HL-60 (cell line): ENCODE results near the gene RNF225.

ENCODE experiments used
- DNase-seq, 2 experiments: peaks; one replicate each; pipeline ENCODE4 v3.0.0-alpha.2; 2010 to 2020; ENCODE audit warnings: low read depth in 1 of 2, low spot score in 1 of 2
- H3K27ac ChIP-seq: fragments of 250-450 bp; sonication (Bioruptor Pico); replicated peaks from 2 replicates; pipeline ENCODE4 v1.5.1; 2020; ENCODE audit warnings: mild to moderate bottlenecking, moderate library complexity
- H3K27me3 ChIP-seq: fragments of 250-450 bp; sonication (Bioruptor Pico); 2 replicates; pipeline ENCODE4 v1.5.1; 2021; ENCODE audit warnings: mild to moderate bottlenecking, moderate library complexity; ENCODE audit not compliant: insufficient read depth, poor library complexity, severe bottlenecking
- H3K4me3 ChIP-seq: replicated peaks from 2 replicates; pipeline ENCODE4 v1.5.1; 2011; ENCODE audit warnings: mild to moderate bottlenecking, control low read depth, low read length; ENCODE audit not compliant: insufficient read depth
- GABPA ChIP-seq: IDR thresholded peaks from 2 replicates; pipeline ENCODE4 v1.6.1; 2012; ENCODE audit warnings: low read depth
- POLR2AphosphoS5 ChIP-seq: IDR thresholded peaks from 2 replicates; pipeline ENCODE4 v1.6.1; 2012; ENCODE audit warnings: low read depth
- SPI1 ChIP-seq: IDR thresholded peaks from 2 replicates; pipeline ENCODE4 v1.6.1; 2012; ENCODE audit warnings: low read depth, mild to moderate bottlenecking, borderline replicate concordance
- TF ChIP-seq, protein P1 (sequence below): IDR thresholded peaks from one replicate; pipeline ENCODE4 v1.5.1; 2011; ENCODE audit warnings: low read length, control low read depth, inconsistent platforms; ENCODE audit not compliant: insufficient read depth
- TF ChIP-seq, protein P2 (sequence below): IDR thresholded peaks from 2 replicates; pipeline ENCODE4 v1.6.1; 2012; ENCODE audit warnings: low read depth; ENCODE audit not compliant: insufficient replicate concordance

Gene RNF225

DNA sequence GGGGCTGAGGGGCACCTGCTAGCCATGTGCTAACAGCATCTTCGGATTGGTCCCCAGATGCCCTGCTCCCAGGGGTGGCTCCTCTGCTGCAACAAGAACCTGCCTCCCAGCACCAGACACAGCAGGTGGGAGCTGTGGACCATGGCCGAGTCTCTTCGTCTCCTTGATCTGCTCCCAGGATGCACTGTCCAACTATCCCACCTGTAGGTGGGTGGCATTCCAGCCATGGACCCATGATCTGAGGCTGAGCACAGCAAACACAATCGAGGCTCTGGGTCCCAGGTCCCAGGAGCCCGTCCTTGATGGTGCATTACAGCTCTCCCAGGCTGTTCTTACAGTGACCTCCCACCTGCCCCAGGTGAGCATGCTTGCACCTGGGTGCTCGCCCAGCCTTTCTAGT is 16.2 kb upstream of the RNF225 start:
- DNase-seq = no peak
- TF ChIP-seq GABPA (no peak), POLR2AphosphoS5 (no peak), SPI1 (no peak)
- TF ChIP-seq, protein P1, sequence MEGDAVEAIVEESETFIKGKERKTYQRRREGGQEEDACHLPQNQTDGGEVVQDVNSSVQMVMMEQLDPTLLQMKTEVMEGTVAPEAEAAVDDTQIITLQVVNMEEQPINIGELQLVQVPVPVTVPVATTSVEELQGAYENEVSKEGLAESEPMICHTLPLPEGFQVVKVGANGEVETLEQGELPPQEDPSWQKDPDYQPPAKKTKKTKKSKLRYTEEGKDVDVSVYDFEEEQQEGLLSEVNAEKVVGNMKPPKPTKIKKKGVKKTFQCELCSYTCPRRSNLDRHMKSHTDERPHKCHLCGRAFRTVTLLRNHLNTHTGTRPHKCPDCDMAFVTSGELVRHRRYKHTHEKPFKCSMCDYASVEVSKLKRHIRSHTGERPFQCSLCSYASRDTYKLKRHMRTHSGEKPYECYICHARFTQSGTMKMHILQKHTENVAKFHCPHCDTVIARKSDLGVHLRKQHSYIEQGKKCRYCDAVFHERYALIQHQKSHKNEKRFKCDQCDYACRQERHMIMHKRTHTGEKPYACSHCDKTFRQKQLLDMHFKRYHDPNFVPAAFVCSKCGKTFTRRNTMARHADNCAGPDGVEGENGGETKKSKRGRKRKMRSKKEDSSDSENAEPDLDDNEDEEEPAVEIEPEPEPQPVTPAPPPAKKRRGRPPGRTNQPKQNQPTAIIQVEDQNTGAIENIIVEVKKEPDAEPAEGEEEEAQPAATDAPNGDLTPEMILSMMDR = no peak
- Histone ChIP-seq H3K27me3 (no peaks in the 10 kb centered on the region), H3K27ac (no peak overlapping the region), H3K4me3 (no peak overlapping the region)

DNA sequence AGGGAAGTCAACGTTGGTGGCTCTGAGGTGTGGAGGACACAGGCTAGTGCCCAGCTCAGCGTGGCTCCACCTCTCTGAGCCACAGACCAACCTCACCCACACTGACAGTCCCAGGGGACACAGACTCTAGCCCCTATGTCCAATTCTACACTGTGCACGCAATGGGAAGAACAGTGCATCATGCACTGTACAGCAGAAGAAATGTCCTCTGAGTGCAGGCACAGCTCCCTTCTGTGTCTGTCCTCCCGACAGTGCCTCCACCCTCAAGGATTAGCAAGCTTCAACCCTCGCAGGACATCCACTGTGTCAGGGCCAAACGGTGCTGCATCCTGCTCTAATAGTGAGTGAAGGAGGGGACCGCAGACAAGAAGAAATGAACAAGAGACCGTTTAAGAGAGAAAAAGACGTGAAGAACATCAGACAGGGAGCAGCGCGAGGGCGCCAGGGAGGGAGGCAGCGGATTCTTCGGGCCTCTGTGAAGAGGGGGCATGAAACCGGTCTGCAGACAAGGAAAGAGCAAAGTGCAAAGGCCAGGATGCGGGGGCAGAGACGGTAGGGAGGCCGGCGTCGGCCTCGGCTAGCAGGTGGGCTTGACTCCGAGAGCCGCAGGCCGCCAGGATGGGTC is 15.3 kb upstream of the RNF225 start:
- no peaks in the 10 kb centered on the region for H3K27me3 ChIP-seq
- no peak for DNase-seq
- H3K27ac ChIP-seq = peak overlapping the region; percentile 88
- H3K4me3 ChIP-seq = peak overlapping the region; percentile 61
- TF ChIP-seq, protein P1 = no peak
- TF ChIP-seq, protein P2, sequence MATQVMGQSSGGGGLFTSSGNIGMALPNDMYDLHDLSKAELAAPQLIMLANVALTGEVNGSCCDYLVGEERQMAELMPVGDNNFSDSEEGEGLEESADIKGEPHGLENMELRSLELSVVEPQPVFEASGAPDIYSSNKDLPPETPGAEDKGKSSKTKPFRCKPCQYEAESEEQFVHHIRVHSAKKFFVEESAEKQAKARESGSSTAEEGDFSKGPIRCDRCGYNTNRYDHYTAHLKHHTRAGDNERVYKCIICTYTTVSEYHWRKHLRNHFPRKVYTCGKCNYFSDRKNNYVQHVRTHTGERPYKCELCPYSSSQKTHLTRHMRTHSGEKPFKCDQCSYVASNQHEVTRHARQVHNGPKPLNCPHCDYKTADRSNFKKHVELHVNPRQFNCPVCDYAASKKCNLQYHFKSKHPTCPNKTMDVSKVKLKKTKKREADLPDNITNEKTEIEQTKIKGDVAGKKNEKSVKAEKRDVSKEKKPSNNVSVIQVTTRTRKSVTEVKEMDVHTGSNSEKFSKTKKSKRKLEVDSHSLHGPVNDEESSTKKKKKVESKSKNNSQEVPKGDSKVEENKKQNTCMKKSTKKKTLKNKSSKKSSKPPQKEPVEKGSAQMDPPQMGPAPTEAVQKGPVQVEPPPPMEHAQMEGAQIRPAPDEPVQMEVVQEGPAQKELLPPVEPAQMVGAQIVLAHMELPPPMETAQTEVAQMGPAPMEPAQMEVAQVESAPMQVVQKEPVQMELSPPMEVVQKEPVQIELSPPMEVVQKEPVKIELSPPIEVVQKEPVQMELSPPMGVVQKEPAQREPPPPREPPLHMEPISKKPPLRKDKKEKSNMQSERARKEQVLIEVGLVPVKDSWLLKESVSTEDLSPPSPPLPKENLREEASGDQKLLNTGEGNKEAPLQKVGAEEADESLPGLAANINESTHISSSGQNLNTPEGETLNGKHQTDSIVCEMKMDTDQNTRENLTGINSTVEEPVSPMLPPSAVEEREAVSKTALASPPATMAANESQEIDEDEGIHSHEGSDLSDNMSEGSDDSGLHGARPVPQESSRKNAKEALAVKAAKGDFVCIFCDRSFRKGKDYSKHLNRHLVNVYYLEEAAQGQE = no peak
- TF ChIP-seq POLR2AphosphoS5 (no peak), GABPA (no peak), SPI1 (no peak)

DNA sequence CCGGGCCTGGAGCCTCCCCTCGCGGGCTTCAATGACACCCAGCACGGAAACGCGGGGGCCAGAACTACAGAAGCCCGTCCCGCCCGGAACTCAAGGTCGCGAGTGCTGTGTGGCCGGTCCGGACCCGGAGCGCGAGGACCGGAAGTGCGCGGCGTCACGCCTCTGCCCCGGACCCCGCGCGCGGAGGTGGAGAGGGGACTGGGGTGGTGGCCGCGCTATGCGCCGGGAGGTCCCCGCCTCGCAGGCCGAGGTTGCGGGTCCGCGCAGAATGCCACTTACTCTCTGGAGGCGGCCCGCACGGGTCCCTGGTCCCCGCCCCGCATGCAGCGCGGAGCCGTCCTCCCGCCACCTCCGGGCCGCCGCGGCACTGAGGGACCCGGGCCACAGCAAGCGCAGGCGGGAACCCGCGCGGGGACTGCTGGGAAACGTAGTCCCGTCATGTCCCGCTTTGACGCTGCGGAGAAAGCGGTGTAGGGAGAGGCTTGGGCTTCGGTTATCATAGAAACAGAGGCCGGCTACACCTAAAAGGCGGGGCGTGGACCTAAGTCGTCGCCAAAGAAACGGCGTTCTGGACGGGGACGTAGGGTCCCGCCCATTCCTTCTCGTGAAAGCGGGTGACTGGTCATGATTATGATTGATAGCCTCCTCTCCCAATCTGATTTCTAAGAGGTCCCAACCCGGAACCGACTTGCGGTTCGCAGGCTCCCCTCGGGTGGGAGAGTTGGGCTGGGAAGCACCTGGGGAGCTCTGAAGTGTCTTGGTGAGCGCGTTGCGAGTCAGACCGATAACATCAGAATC is 14.6 kb upstream of the RNF225 start, which contains the start of gene ZNF837:
ZNF837 (minus strand) TSS at position 369 of the 798 bp plus-strand sequence. CDS start 11,698 bp downstream, outside the sequence.
- TF ChIP-seq, protein P1 = no peak
- TF ChIP-seq POLR2AphosphoS5 (peak; percentile 86), SPI1 (no peak), GABPA (peak; percentile 99)
- TF ChIP-seq, protein P2 = peak; percentile 66
- H3K27me3 ChIP-seq = no peaks in the 10 kb centered on the region
- peak within 1 kb of the TSS; percentile 88 for H3K27ac ChIP-seq

More for the DNA sequence above, 14.6 kb upstream of the RNF225 start, which contains the start of gene ZNF837:
- peak; percentile 100 for DNase-seq
- peak within 1 kb of the TSS; percentile 61 for H3K4me3 ChIP-seq
